BLaER1 treated with 17β-estradiol and CSF1 and Interleukin-3, amounts not matched to agents 10 nM and 100 nM (cell line): ENCODE data around the gene SPNS2.

ENCODE experiments used
- H3K27ac ChIP-seq, 11 experiments: shearing (Covaris generic); formaldehyde crosslinking; 2 replicates each; pipeline ENCODE4 v1.8.1; 2022
- H3K27me3 ChIP-seq, 11 experiments: shearing (Covaris generic); formaldehyde crosslinking; 2 replicates each; pipeline ENCODE4 v1.8.1; 2022
- H3K36me3 ChIP-seq, 11 experiments: shearing (Covaris generic); formaldehyde crosslinking; 2 replicates each; pipeline ENCODE4 v1.8.1; 2022
- H3K4me1 ChIP-seq, 10 experiments: shearing (Covaris generic); formaldehyde crosslinking; 2 replicates each; pipeline ENCODE4 v1.8.1; 2022
- H3K4me2 ChIP-seq, 11 experiments: shearing (Covaris generic); formaldehyde crosslinking; 2 replicates each; pipeline ENCODE4 v1.8.1; 2022
- H3K4me3 ChIP-seq, 10 experiments: shearing (Covaris generic); formaldehyde crosslinking; 2 replicates each; pipeline ENCODE4 v1.8.1; 2022
- H3K9ac ChIP-seq, 11 experiments: shearing (Covaris generic); formaldehyde crosslinking; 2 replicates each; pipeline ENCODE4 v1.8.1; 2022
- H3K9me3 ChIP-seq, 11 experiments: shearing (Covaris generic); formaldehyde crosslinking; replicated peaks in 1 of 11; 2 replicates each; pipeline ENCODE4 v1.8.1; 2022
- H4K20me1 ChIP-seq, 11 experiments: shearing (Covaris generic); formaldehyde crosslinking; 2 replicates each; pipeline ENCODE4 v1.8.1; 2022
- Cebpa-rat ChIP-seq, 11 experiments: shearing (Covaris generic); IDR thresholded peaks; 2 replicates each; pipeline ENCODE4 v1.8.1; 2022

The SPNS2 gene

DNA sequence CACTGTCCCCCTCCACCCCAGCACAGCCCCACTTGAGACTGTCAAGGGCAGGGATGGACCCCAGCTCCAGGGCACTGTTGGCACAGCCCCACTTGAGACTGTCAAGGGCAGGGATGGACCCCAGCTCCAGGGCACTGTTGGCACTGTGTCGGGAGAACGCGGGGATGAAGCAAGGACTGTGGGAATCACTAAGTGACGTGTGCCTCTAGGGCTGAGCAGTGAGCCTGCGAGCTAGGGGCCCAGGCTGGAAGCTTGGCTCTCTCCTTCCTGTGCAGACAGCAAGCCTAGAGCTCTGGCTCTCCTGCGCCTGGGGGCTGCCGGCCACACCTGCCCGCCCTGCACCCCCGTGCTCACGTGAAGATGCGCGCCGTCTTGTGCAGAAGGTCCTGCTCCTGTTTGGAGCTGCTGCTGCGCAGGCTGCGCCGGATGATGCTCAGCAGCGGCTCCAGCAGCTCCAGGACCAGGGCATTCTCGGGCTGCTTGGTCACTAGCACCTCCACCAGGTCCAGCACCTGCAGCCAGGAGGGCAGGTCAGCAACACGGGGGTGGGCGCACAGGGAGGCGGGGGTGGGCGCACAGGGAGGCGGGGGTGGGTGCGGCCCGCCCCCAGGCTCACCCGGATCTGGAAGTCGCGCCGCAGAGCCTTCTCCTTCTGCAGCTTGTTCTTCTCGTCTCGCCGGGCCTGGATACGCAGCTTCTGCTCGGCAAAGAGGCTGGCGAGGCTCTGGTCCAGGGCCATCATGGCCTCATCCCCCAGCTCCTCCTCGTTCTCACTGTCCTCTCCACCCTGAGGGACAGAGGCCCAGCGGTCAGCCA, 45.7 kb downstream of the SPNS2 start:
- H3K27ac ChIP-seq: no peak overlapping the region
- H3K4me2 ChIP-seq: no peak overlapping the region
- no peak for TF ChIP-seq Cebpa-rat (IDR thresholded peaks at IDR 0.05)
- H4K20me1 ChIP-seq: peaks cover 0 to 95% (median 90%) of the 10 kb centered on the region in 11 experiments; a peak in 18 of 22 replicates
- H3K27me3 ChIP-seq: no peaks in the 10 kb centered on the region
- H3K9ac ChIP-seq: no peak overlapping the region
- H3K4me1 ChIP-seq: peaks cover 0 to 23% (median 6%) of the 10 kb centered on the region in 10 experiments; a peak in 14 of 20 replicates
- no peaks in the 10 kb centered on the region for H3K9me3 ChIP-seq
- H3K36me3 ChIP-seq: peaks cover 76 to 96% (median 95%) of the 10 kb centered on the region in 11 experiments
- no peak overlapping the region for H3K4me3 ChIP-seq

DNA sequence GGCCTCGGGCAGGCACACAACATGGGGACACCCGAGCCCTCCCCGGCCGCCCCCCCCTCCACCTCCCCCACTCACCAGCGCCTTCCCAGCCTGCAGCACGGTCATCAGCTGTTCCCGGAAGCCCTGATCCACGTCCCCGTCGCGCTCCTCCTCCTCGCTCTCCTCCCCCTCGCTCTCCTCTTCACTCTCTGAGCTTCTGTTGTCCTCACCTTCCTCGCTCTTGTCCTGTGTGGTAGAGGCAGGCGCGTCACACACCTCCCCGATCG, 46.2 kb downstream of the SPNS2 start:
- Histone ChIP-seq H3K27me3 (no peaks in the 10 kb centered on the region), H3K9ac (no peak overlapping the region), H4K20me1 (peaks cover 0 to 95% (median 90%) of the 10 kb centered on the region in 11 experiments; a peak in 18 of 22 replicates), H3K4me3 (no peak overlapping the region), H3K4me2 (no peak overlapping the region), H3K9me3 (no peaks in the 10 kb centered on the region), H3K36me3 (peaks cover 76 to 96% (median 95%) of the 10 kb centered on the region in 11 experiments), H3K4me1 (peaks cover 0 to 17% (median under 1%) of the 10 kb centered on the region in 10 experiments; a peak in 9 of 20 replicates), H3K27ac (no peak overlapping the region)
- no peak for TF ChIP-seq Cebpa-rat (IDR thresholded peaks at IDR 0.05)

DNA sequence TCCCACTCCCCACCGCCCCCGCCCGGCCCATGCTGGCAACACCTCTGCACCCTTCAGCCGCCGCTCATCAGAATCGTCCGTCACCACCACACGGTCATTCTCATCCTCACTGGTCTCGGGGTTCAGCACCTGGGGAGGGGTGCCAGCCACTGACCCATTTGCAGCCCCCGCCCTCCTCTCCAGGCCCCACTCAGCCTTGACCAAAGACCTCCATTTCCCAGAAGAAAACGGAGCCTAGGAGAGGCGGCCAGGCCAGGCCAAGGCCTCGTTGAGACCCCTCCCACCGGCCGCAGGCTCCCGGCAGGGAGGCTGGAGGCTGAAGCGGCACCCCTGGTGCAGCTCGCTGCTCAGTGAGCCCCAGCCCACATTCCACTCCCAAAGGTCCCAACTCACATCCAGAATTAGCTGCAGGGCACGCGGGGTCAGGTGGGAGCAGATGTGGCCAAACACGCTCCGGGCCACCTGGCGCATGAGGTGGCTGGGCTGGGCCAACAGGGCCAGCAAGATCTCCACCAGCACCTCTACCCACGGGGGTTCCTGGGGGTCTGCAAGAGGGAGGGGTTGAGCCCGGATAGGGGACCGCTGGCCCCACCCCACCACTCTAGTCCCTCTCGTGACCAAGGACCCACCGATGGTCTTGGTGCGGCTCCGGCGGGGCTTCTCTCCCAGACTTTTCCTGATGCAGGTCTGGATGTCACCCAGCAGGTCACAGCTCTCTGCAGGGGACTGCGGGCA, 46.7 kb downstream of the SPNS2 start:
- Histone ChIP-seq H3K4me1 (peaks cover 0 to 12% (median 0%) of the 10 kb centered on the region in 10 experiments; a peak in 3 of 20 replicates), H3K36me3 (peaks cover 76 to 96% (median 95%) of the 10 kb centered on the region in 11 experiments), H3K9ac (no peak overlapping the region), H3K27ac (no peak overlapping the region), H4K20me1 (peaks cover 0 to 95% (median 90%) of the 10 kb centered on the region in 11 experiments; a peak in 18 of 22 replicates), H3K9me3 (no peaks in the 10 kb centered on the region), H3K4me3 (no peak overlapping the region), H3K4me2 (no peak overlapping the region), H3K27me3 (no peaks in the 10 kb centered on the region)
- TF ChIP-seq Cebpa-rat (IDR thresholded peaks at IDR 0.05): no peak

DNA sequence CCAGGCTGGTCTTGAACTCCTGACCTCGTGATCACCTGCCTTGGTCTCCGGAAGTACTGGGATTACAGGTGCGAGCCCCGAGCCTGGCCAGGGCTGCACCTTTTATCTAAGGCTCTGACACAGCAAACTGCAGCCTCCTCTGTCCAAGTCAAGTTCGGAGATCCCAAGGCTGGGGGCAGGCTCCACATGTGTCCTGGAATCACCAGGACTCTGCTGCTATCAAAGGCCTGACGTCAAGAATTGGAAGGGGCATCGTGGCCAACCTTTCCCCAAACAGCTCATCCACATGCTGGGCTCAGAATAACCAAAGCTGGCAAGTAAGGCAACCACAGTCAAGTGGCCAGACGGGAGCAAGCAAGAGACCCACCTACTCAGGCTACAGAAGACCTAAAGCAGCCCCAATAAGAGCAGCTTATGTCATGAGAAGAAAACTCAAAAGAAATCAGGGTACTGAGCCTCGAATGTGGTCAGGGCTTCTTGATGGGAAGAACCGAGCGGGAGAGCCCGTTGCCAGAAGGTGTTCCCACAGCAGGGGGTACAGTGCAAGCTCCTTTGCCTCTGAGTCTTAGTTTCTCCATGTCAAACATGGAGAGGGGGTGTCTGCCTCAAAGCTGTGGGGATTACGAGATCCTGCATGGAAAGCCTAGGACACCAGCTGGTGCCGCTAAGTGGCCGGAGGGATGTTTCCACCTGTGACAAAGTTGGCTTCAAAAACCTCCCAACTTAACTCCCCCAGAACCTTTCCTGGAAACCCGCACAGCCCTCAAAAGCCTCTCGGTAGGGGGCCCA, 48.6 kb downstream of the SPNS2 start:
- Histone ChIP-seq H3K4me3 (no peak overlapping the region), H3K9me3 (no peaks in the 10 kb centered on the region), H3K27ac (no peak overlapping the region), H3K4me2 (no peak overlapping the region), H3K27me3 (no peaks in the 10 kb centered on the region), H3K4me1 (no peaks in the 10 kb centered on the region; a peak in 1 of 20 replicates), H4K20me1 (peaks cover 0 to 95% (median 88%) of the 10 kb centered on the region in 11 experiments; a peak in 18 of 22 replicates), H3K36me3 (peaks cover 79 to 96% (median 95%) of the 10 kb centered on the region in 11 experiments), H3K9ac (no peak overlapping the region; a peak in 1 of 22 replicates)
- TF ChIP-seq Cebpa-rat (IDR thresholded peaks at IDR 0.05): no peak

DNA sequence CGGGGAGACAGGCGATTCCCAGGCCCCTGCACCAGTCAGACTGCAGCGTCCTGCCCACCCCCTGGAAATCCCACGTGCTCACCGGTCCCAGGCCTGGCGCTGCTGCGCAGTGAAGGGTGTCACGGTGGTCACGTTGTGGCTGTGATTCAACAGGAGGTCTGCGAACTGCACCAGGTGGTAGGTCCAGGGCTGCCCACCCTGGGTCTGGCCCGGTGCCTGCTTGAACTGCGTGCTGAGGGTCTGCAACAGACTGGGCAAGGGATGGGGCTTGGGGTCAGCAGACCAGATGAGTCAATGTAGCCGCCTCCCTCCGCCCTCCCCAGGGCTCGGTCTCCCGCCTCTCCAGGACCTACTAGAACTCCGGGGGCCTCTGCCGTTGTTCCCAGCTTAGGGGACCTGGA, 49.4 kb downstream of the SPNS2 start:
- Histone ChIP-seq H3K4me3 (no peak overlapping the region), H3K27me3 (no peaks in the 10 kb centered on the region), H3K27ac (no peak overlapping the region), H3K9ac (no peak overlapping the region), H3K4me2 (no peak overlapping the region), H3K36me3 (peaks cover 78 to 96% (median 95%) of the 10 kb centered on the region in 11 experiments), H4K20me1 (peaks cover 0 to 95% (median 81%) of the 10 kb centered on the region in 11 experiments; a peak in 18 of 22 replicates), H3K9me3 (no peaks in the 10 kb centered on the region), H3K4me1 (peaks cover 0 to 3% (median under 1%) of the 10 kb centered on the region in 10 experiments; a peak in 11 of 20 replicates)
- no peak for TF ChIP-seq Cebpa-rat (IDR thresholded peaks at IDR 0.05)

DNA sequence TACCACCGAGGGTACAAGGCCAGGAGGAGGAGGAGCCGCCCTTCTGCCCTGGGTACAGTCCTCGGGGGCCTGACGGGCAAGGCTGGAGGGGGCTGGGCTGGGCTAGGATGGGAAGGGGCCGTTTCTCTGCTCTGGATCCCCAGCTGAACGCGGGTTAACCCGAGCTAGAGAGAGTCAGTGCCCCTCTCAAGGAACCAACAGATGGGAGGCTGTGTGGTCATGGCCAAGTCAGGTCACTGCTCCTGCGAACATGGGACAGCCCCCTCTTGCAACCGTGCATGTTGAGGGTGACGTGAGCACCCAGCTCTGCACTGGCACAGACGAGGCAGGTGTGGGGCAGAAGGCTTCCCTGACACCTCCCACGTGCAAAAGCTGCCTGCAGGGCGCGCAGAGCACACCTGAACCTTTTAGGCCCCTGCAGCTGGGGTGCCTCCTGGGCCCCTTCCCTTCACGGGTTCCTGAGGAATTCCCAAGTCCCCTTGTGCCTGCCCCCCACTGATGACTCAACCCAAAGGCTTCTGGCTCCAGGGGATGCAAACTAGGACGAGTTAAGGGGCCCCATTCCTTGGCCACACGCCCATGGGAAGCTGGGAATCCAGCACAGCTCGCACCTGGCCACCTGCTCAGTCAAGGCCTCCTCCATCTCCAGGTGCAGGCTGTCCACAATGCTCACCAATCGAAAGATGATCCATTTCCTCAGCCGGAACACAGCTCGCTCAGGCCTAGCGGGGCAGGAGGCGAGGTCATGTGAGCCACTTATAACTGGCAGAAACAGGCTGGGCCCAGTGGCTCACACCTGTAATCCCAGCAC, 50.2 kb downstream of the SPNS2 start:
- no peaks in the 10 kb centered on the region for H3K9me3 ChIP-seq
- no peaks in the 10 kb centered on the region for H3K27me3 ChIP-seq
- no peak overlapping the region for H3K27ac ChIP-seq
- peaks cover 0 to 95% (median 75%) of the 10 kb centered on the region in 11 experiments; a peak in 18 of 22 replicates for H4K20me1 ChIP-seq
- H3K4me2 ChIP-seq: no peak overlapping the region
- H3K36me3 ChIP-seq: peaks cover 81 to 96% (median 95%) of the 10 kb centered on the region in 11 experiments
- H3K4me3 ChIP-seq: no peak overlapping the region
- no peak overlapping the region for H3K9ac ChIP-seq
- H3K4me1 ChIP-seq: peaks cover 7 to 12% (median 9%) of the 10 kb centered on the region in 10 experiments
- no peak for TF ChIP-seq Cebpa-rat (IDR thresholded peaks at IDR 0.05)

DNA sequence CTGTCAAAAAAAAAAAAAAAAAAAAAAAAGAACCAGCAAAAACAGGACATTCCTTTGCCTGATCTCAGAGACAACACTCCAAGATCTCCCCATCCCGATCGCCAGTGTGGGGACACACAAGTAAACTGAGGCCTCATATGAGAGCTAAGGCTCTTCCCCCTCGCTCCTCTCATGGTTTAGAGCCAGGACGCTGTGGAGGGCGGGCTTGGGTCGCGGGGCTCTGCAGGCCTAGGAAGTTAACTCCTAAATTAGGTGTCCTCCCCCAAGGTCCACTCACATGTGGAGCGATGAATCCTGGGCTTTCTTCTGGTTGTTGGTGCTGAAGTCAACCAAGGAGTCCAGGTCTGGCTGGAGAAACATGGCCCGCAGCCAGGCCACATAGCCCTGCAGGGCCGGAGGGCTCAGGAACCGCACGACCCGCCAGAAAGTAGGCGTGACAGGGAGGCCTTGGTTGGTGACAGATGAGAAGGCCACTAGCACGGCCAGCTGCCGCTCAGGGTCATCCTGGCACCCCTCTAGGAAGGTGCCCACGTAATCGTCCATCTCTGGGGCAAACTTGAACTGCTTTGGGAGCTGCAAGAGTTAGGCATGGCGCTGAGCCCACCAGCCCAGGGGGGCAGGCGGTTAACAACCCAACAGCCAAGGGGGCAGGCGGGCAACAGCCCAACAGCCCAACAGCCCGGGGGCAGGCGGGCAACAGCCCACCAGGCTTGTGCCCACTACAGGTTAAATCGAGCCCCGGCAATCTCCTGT, 51.3 kb downstream of the SPNS2 start:
- no peaks in the 10 kb centered on the region for H3K27me3 ChIP-seq

More for the DNA sequence above, 51.3 kb downstream of the SPNS2 start:
- TF ChIP-seq Cebpa-rat (IDR thresholded peaks at IDR 0.05): no peak
- no peaks in the 10 kb centered on the region for H3K9me3 ChIP-seq
- H3K4me1 ChIP-seq: peaks cover 12 to 16% (median 15%) of the 10 kb centered on the region in 10 experiments
- H3K36me3 ChIP-seq: peaks cover 80 to 94% (median 91%) of the 10 kb centered on the region in 11 experiments
- H3K27ac ChIP-seq: no peak overlapping the region
- peak overlapping the region in 1 of 11 experiments; percentile 8; a peak in 1 of 22 replicates for H3K9ac ChIP-seq
- H3K4me3 ChIP-seq: no peak overlapping the region
- H4K20me1 ChIP-seq: peaks cover 0 to 99% (median 75%) of the 10 kb centered on the region in 11 experiments; a peak in 18 of 22 replicates
- no peak overlapping the region for H3K4me2 ChIP-seq
